ENCODE measurements around the gene P3R3URF. TPM values are rescaled to one million over a fixed set of nuclear protein-coding genes. Genes with fewer than 3 reads are reported as not detected.

Gene P3R3URF
- total RNA-seq, 1 donor from 2014 or later, result not detected

GRCh38 chr1:46219551-46220520, 43.5 kb upstream of the P3R3URF start:
- no peak overlapping the region for H3K27ac Mint-ChIP-seq
- H3K36me3 Mint-ChIP-seq, result no peaks in the 10 kb centered on the region
- no peak overlapping the region for H3K4me3 Mint-ChIP-seq
- no peaks in the 10 kb centered on the region for H3K9me3 Mint-ChIP-seq
- H3K4me1 Mint-ChIP-seq (ENCODE audit: unreplicated experiment), result peaks cover 15% of the 10 kb centered on the region
- no peak for DNase-seq (ENCODE audit: extremely low spot score, unreplicated experiment)
- H3K27me3 Mint-ChIP-seq, result no peaks in the 10 kb centered on the region
- TF ChIP-seq, protein P1, sequence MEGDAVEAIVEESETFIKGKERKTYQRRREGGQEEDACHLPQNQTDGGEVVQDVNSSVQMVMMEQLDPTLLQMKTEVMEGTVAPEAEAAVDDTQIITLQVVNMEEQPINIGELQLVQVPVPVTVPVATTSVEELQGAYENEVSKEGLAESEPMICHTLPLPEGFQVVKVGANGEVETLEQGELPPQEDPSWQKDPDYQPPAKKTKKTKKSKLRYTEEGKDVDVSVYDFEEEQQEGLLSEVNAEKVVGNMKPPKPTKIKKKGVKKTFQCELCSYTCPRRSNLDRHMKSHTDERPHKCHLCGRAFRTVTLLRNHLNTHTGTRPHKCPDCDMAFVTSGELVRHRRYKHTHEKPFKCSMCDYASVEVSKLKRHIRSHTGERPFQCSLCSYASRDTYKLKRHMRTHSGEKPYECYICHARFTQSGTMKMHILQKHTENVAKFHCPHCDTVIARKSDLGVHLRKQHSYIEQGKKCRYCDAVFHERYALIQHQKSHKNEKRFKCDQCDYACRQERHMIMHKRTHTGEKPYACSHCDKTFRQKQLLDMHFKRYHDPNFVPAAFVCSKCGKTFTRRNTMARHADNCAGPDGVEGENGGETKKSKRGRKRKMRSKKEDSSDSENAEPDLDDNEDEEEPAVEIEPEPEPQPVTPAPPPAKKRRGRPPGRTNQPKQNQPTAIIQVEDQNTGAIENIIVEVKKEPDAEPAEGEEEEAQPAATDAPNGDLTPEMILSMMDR (conservative IDR thresholded peaks at IDR 0.05), result no peak

DNA sequence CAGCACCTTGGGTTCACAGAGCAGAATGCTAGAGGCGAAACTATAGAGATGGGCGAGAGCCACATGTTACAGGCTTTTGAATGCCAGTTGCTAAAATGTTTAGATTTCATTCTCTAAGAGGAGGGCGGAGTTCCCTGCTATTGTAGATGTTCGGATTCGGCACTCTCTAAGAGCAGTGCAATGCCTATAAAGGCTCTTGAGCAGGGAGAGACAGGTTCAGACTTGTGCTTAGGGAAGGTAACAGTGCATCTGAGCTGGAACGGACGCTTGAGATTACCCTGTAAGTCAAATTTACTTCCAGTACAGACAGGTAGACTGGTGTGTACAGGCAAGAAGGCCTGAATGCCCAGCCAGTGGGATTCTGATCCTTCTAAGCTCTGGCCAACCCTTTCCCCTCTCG, 42.2 kb upstream of the P3R3URF start:
- Mint-ChIP-seq H3K4me3 (no peak overlapping the region), H3K36me3 (no peaks in the 10 kb centered on the region), H3K27me3 (no peaks in the 10 kb centered on the region), H3K4me1 (ENCODE audit: unreplicated experiment) (peaks cover 10% of the 10 kb centered on the region), H3K9me3 (no peaks in the 10 kb centered on the region), H3K27ac (peak overlapping the region; percentile 65)
- TF ChIP-seq, protein P1 (conservative IDR thresholded peaks at IDR 0.05), result no peak
- no peak for DNase-seq (ENCODE audit: extremely low spot score, unreplicated experiment)

GRCh38 chr1:46215504-46215903, 39.2 kb upstream of the P3R3URF start:
- no peak for DNase-seq (ENCODE audit: extremely low spot score, unreplicated experiment)
- no peak overlapping the region for H3K4me3 Mint-ChIP-seq
- no peaks in the 10 kb centered on the region for H3K27me3 Mint-ChIP-seq
- no peaks in the 10 kb centered on the region for H3K36me3 Mint-ChIP-seq
- no peak overlapping the region for H3K27ac Mint-ChIP-seq
- TF ChIP-seq, protein P1 (conservative IDR thresholded peaks at IDR 0.05), result no peak
- H3K4me1 Mint-ChIP-seq (ENCODE audit: unreplicated experiment), result no peaks in the 10 kb centered on the region
- H3K9me3 Mint-ChIP-seq, result no peaks in the 10 kb centered on the region

- Mint-ChIP-seq H3K36me3 (no peaks in the 10 kb centered on the region), H3K4me3 (no peak overlapping the region), H3K27me3 (no peaks in the 10 kb centered on the region), H3K27ac (no peak overlapping the region), H3K9me3 (no peaks in the 10 kb centered on the region), H3K4me1 (ENCODE audit: unreplicated experiment) (no peaks in the 10 kb centered on the region)
- DNase-seq (ENCODE audit: extremely low spot score, unreplicated experiment), result no peak
- TF ChIP-seq, protein P1 (conservative IDR thresholded peaks at IDR 0.05), result no peak
Measured at GRCh38 chr1:46211051-46211450, 34.8 kb upstream of the P3R3URF start.

GRCh38 chr1:46210561-46210960, 34.3 kb upstream of the P3R3URF start:
- H3K4me3 Mint-ChIP-seq, result no peak overlapping the region
- no peaks in the 10 kb centered on the region for H3K9me3 Mint-ChIP-seq
- H3K27me3 Mint-ChIP-seq, result no peaks in the 10 kb centered on the region
- no peaks in the 10 kb centered on the region for H3K36me3 Mint-ChIP-seq
- TF ChIP-seq, protein P1 (conservative IDR thresholded peaks at IDR 0.05), result no peak
- no peak overlapping the region for H3K27ac Mint-ChIP-seq
- no peaks in the 10 kb centered on the region for H3K4me1 Mint-ChIP-seq (ENCODE audit: unreplicated experiment)
- no peak for DNase-seq (ENCODE audit: extremely low spot score, unreplicated experiment)

Measured in type B pancreatic cell (in vitro differentiated cells).